Subcutaneous abdominal adipose tissue (tissue), 5 donors: Measurements from ENCODE around the gene ABI3.

Source experiments
- H3K27ac ChIP-seq: one replicate; pipeline ENCODE4 v1.7.0; 2013; ENCODE audit warnings: low read depth, mild to moderate bottlenecking, inconsistent platforms, low read length, moderate library complexity
- H3K27me3 ChIP-seq, 5 donors: one replicate each; pipeline ENCODE4 v1.7.0; 2013; ENCODE audit warnings: low read length in 5 of 5, inconsistent platforms in 1 of 5; ENCODE audit not compliant: control insufficient read depth in 5 of 5, insufficient read depth in 4 of 5
- H3K36me3 ChIP-seq, 5 donors: one replicate each; pipeline ENCODE4 v1.7.0; 2013; ENCODE audit warnings: low read length in 5 of 5; ENCODE audit not compliant: control insufficient read depth in 5 of 5, insufficient read depth in 5 of 5
- H3K4me1 ChIP-seq, 5 donors: one replicate each; pipeline ENCODE4 v1.7.0; 2013; ENCODE audit warnings: low read length in 5 of 5, mild to moderate bottlenecking in 3 of 5, moderate library complexity in 1 of 5; ENCODE audit not compliant: control insufficient read depth in 5 of 5, insufficient read depth in 5 of 5
- H3K4me3 ChIP-seq, 5 donors: one replicate each; pipeline ENCODE4 v1.7.0; 2013; ENCODE audit warnings: low read length in 5 of 5, low read depth in 1 of 5
- H3K9ac ChIP-seq, 5 donors: one replicate each; pipeline ENCODE4 v1.7.0; 2013; ENCODE audit warnings: low read length in 5 of 5, mild to moderate bottlenecking in 4 of 5, moderate library complexity in 3 of 5
- H3K9me3 ChIP-seq, 5 donors: one replicate each; pipeline ENCODE4 v1.7.0; 2013; ENCODE audit warnings: low read length in 5 of 5; ENCODE audit not compliant: control insufficient read depth in 5 of 5
- donor health status: healthy.
- donor health status: healthy.
- donor health status: healthy.
- donor health status: healthy.
- donor health status: healthy.

ABI3 gene

GRCh38 chr17:49195751-49196150, 14.8 kb upstream of the ABI3 start:
- Histone ChIP-seq H3K9ac (no peak overlapping the region), H3K36me3 (no peaks in the 10 kb centered on the region), H3K4me3 (no peak overlapping the region), H3K27ac (no peak overlapping the region), H3K4me1 (peaks cover 2 to 21% (median 15%) of the 10 kb centered on the region in 5 donors), H3K9me3 (no peaks in the 10 kb centered on the region), H3K27me3 (no peaks in the 10 kb centered on the region)

- H3K9ac ChIP-seq: no peak overlapping the region
- no peaks in the 10 kb centered on the region for H3K36me3 ChIP-seq
- no peaks in the 10 kb centered on the region for H3K9me3 ChIP-seq
- H3K27me3 ChIP-seq: no peaks in the 10 kb centered on the region
- H3K27ac ChIP-seq: no peak overlapping the region
- H3K4me1 ChIP-seq: peaks cover 2 to 18% (median 13%) of the 10 kb centered on the region in 5 donors
- no peak overlapping the region for H3K4me3 ChIP-seq
These were observed 14.0 kb upstream of the ABI3 start for GRCh38 chr17:49196520-49196919.

DNA sequence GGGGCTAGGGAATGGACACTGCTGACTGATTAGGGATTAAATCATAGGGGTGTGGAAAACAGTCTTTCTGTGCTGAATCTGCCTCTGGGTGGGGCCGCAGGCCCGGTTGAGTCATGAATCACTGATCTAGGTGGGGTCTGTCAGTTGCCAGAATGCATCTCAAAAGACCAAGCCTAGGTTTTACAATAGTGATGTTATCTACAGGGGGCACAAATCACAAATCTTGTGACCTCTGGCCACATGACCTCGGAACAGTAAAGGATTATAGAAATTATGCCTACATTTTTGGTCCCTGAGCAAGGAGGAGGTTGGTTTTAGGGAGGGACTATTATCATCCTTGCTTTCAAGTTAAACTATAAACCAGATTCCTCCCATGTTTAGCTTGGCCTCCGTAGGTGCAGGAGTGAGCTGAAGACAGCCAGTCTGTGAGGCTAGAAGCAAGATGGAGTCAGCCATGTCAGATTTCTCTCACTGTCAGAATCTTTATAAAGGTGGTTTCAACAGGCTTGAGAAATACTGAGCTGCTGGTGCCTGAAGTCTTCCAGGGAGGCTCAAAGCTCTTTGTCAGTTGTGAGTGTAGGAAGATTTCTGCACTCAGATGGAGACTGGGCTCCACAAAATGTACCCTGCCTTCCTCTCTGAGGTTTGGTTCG, 13.0 kb upstream of the ABI3 start:
- H3K36me3 ChIP-seq: no peaks in the 10 kb centered on the region
- peaks cover 0 to 11% (median 9%) of the 10 kb centered on the region in 5 donors for H3K4me1 ChIP-seq
- H3K27me3 ChIP-seq: no peaks in the 10 kb centered on the region
- no peak overlapping the region for H3K9ac ChIP-seq
- no peak overlapping the region for H3K27ac ChIP-seq
- H3K9me3 ChIP-seq: no peaks in the 10 kb centered on the region
- H3K4me3 ChIP-seq: no peak overlapping the region

DNA sequence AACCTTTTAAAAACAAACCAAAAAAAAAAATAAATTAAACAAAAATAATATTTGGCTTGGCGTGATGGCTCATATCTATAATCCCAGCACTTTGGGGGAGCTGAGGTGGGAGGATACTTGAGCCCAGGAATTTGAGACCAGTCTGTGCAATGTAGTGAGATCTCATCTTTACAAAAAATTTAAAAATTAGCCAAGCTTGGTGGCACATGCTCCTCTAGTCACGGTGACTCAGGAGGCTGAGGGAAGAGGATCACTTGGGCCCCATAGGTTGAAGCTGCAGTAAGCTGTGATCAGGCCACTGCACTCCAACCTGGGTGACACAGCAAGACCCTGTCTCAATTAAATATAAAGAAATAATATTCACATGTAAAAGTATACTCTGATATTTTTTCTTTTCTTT, 12.3 kb upstream of the ABI3 start:
- H3K9me3 ChIP-seq: no peaks in the 10 kb centered on the region
- no peaks in the 10 kb centered on the region for H3K36me3 ChIP-seq
- H3K4me3 ChIP-seq: no peak overlapping the region
- no peaks in the 10 kb centered on the region for H3K27me3 ChIP-seq
- H3K9ac ChIP-seq: no peak overlapping the region
- no peak overlapping the region for H3K27ac ChIP-seq
- H3K4me1 ChIP-seq: peaks cover 0 to 9% (median 9%) of the 10 kb centered on the region in 5 donors

- H3K27ac ChIP-seq: no peak overlapping the region
- no peaks in the 10 kb centered on the region for H3K36me3 ChIP-seq
- H3K4me1 ChIP-seq: no peaks in the 10 kb centered on the region
- H3K27me3 ChIP-seq: no peaks in the 10 kb centered on the region
- H3K9ac ChIP-seq: no peak overlapping the region
- H3K9me3 ChIP-seq: no peaks in the 10 kb centered on the region
- no peak overlapping the region for H3K4me3 ChIP-seq
These were observed 10.0 kb upstream of the ABI3 start for GRCh38 chr17:49200423-49201083.

DNA sequence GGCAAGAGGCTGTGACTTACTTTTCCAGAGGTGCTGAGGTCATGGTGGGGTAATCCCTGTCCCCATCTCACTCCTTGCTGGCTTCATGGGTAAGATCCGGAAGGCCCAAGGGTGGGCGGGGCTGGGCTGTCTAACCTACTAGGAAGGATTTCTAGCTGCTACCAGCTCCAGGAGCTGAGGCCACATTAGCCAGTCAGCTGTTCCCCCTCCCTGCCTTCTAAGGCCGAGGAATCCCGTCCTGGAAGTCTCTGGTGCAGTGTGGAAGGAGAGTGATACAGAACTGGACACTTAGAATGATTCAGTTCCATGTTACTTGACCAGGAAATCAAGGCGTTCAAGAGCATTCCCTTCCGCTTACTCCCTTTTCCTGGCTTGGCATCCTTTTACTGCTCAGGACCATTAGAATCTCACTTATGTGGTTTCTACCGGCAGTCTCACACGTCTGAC, 9.0 kb upstream of the ABI3 start:
- Histone ChIP-seq H3K27ac (no peak overlapping the region), H3K4me3 (no peak overlapping the region), H3K9ac (no peak overlapping the region), H3K4me1 (no peaks in the 10 kb centered on the region), H3K9me3 (no peaks in the 10 kb centered on the region), H3K27me3 (peaks cover 0 to 2% (median 0%) of the 10 kb centered on the region in 5 donors), H3K36me3 (no peaks in the 10 kb centered on the region)

DNA sequence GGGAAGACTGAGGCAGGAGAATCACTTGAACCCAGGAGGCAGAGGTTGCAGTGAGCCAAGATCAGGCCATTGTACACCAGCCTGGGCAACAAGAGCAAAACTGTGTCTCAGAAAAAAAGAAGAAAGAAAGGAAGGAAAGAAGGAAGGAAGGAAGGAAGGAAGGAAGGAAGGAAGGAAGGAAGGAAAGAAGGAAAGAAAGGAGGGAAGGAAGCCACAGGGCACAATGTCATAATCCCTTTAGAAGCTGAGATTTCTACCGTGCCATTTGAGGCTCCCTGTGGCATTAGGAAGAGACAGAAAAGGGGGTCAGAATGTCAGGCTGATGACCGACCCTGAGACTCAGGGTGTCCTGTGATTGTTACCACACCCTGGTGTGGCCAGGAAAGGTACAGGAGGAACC, 6.7 kb upstream of the ABI3 start:
- H3K36me3 ChIP-seq: no peaks in the 10 kb centered on the region
- no peaks in the 10 kb centered on the region for H3K9me3 ChIP-seq
- no peak overlapping the region for H3K4me3 ChIP-seq
- peaks cover 0 to 6% (median 0%) of the 10 kb centered on the region in 5 donors for H3K4me1 ChIP-seq
- no peak overlapping the region for H3K9ac ChIP-seq
- peaks cover 0 to 2% (median 0%) of the 10 kb centered on the region in 5 donors for H3K27me3 ChIP-seq
- H3K27ac ChIP-seq: no peak overlapping the region

GRCh38 chr17:49204516-49204915, 6.0 kb upstream of the ABI3 start:
- peaks cover 0 to 5% (median 0%) of the 10 kb centered on the region in 5 donors for H3K27me3 ChIP-seq
- no peak overlapping the region for H3K4me3 ChIP-seq
- H3K9ac ChIP-seq: no peak overlapping the region
- peaks cover 0 to 9% (median 0%) of the 10 kb centered on the region in 5 donors for H3K4me1 ChIP-seq
- H3K9me3 ChIP-seq: no peaks in the 10 kb centered on the region
- no peaks in the 10 kb centered on the region for H3K36me3 ChIP-seq
- no peak overlapping the region for H3K27ac ChIP-seq

- Histone ChIP-seq H3K27ac (no peak overlapping the region), H3K4me3 (no peak overlapping the region), H3K27me3 (peaks cover 0 to 11% (median 6%) of the 10 kb centered on the region in 5 donors), H3K9ac (no peak overlapping the region), H3K9me3 (no peaks in the 10 kb centered on the region), H3K4me1 (peaks cover 0 to 38% (median 8%) of the 10 kb centered on the region in 5 donors), H3K36me3 (no peaks in the 10 kb centered on the region)
These were observed 1.4 kb upstream of the ABI3 start for GRCh38 chr17:49209061-49209571.

GRCh38 chr17:49213399-49213798, 2.9 kb downstream of the ABI3 start:
- no peak overlapping the region for H3K27ac ChIP-seq
- H3K4me3 ChIP-seq: no peak overlapping the region
- no peaks in the 10 kb centered on the region for H3K9me3 ChIP-seq
- no peak overlapping the region for H3K9ac ChIP-seq
- peaks cover 0 to 9% (median 6%) of the 10 kb centered on the region in 5 donors for H3K27me3 ChIP-seq
- peaks cover 12 to 69% (median 32%) of the 10 kb centered on the region in 5 donors for H3K4me1 ChIP-seq
- H3K36me3 ChIP-seq: no peaks in the 10 kb centered on the region
